H9 (cell line): Measurements from ENCODE around the gene CABLES1. TPM values are rescaled to one million over a fixed set of nuclear protein-coding genes. Genes with fewer than 3 reads are reported as not detected.

ENCODE experiments used
- DNase-seq: peaks from one replicate; pipeline ENCODE4 v3.0.0-alpha.2; 2017
- H2AFZ ChIP-seq: one replicate; pipeline ENCODE4 v1.6.1; 2013; ENCODE audit warnings: mild to moderate bottlenecking, low read length, control low read depth, moderate library complexity
- H2AK5ac ChIP-seq: 2 replicates; pipeline ENCODE4 v1.6.1; 2013; ENCODE audit warnings: low read length, control low read depth, mixed read lengths; ENCODE audit not compliant: insufficient read length
- H2BK120ac ChIP-seq: one replicate; pipeline ENCODE4 v1.6.1; 2013; ENCODE audit warnings: low read depth, mild to moderate bottlenecking, low read length, control low read depth, inconsistent platforms; ENCODE audit not compliant: poor library complexity, severe bottlenecking
- H2BK12ac ChIP-seq: 2 replicates; pipeline ENCODE4 v1.6.1; 2013; ENCODE audit warnings: low read length, control low read depth, mixed read lengths, low read depth; ENCODE audit not compliant: insufficient read length
- H2BK15ac ChIP-seq: 2 replicates; pipeline ENCODE4 v1.6.1; 2013; ENCODE audit warnings: low read depth, low read length, control low read depth
- H2BK20ac ChIP-seq: one replicate; pipeline ENCODE4 v1.6.1; 2013; ENCODE audit warnings: low read depth, mild to moderate bottlenecking, low read length, control low read depth, inconsistent platforms; ENCODE audit not compliant: poor library complexity, severe bottlenecking
- H2BK5ac ChIP-seq: 2 replicates; pipeline ENCODE4 v1.6.1; 2013; ENCODE audit warnings: low read length, control low read depth, mixed read lengths; ENCODE audit not compliant: insufficient read length
- H3K14ac ChIP-seq: 2 replicates; pipeline ENCODE4 v1.6.1; 2013; ENCODE audit warnings: low read length, control low read depth; ENCODE audit not compliant: insufficient read depth
- H3K18ac ChIP-seq: 2 replicates; pipeline ENCODE4 v1.6.1; 2013; ENCODE audit warnings: low read depth, mild to moderate bottlenecking, mixed read lengths, low read length, control low read depth; ENCODE audit not compliant: insufficient read length
- H3K23ac ChIP-seq: 2 replicates; pipeline ENCODE4 v1.6.1; 2013; ENCODE audit warnings: low read length, control low read depth, mixed read lengths, low read depth; ENCODE audit not compliant: insufficient read length
- H3K23me2 ChIP-seq: 2 replicates; pipeline ENCODE4 v1.6.1; 2013; ENCODE audit warnings: low read depth, mild to moderate bottlenecking, mixed read lengths, low read length, control low read depth; ENCODE audit not compliant: insufficient read length, poor library complexity, severe bottlenecking
- H3K27ac ChIP-seq: 2 replicates; pipeline ENCODE4 v1.5.1; 2013; ENCODE audit warnings: low read length, control low read depth, mixed read lengths, low read depth; ENCODE audit not compliant: insufficient read length
- H3K27me3 ChIP-seq: 2 replicates; pipeline ENCODE4 v1.6.1; 2013; ENCODE audit warnings: low read length, control low read depth, inconsistent platforms; ENCODE audit not compliant: insufficient read depth
- H3K4ac ChIP-seq: 2 replicates; pipeline ENCODE4 v1.6.1; 2013; ENCODE audit warnings: low read depth, mild to moderate bottlenecking, control low read depth, inconsistent platforms, low read length, moderate library complexity
- H3K4me1 ChIP-seq: 2 replicates; pipeline ENCODE4 v1.6.1; 2013; ENCODE audit warnings: low read length, control low read depth, inconsistent platforms; ENCODE audit not compliant: insufficient read depth
- H3K4me2 ChIP-seq: 2 replicates; pipeline ENCODE4 v1.6.1; 2013; ENCODE audit warnings: low read length, control low read depth, mixed read lengths; ENCODE audit not compliant: insufficient read length, insufficient read depth
- H3K56ac ChIP-seq: 2 replicates; pipeline ENCODE4 v1.6.1; 2013; ENCODE audit warnings: low read depth, mild to moderate bottlenecking, mixed read lengths, low read length, control low read depth; ENCODE audit not compliant: insufficient read length
- H3K79me1 ChIP-seq: 2 replicates; pipeline ENCODE4 v1.6.1; 2013; ENCODE audit warnings: low read depth, mild to moderate bottlenecking, moderate library complexity, low read length, control low read depth, inconsistent platforms; ENCODE audit not compliant: insufficient read depth, poor library complexity, severe bottlenecking
- H3K79me2 ChIP-seq: 2 replicates; pipeline ENCODE4 v1.6.1; 2013; ENCODE audit warnings: low read length, control low read depth, inconsistent platforms; ENCODE audit not compliant: insufficient read depth
- H3K9ac ChIP-seq: 2 replicates; pipeline ENCODE4 v1.6.1; 2013; ENCODE audit warnings: low read length, control low read depth, mixed read lengths; ENCODE audit not compliant: insufficient read length; ENCODE audit errors: extremely low read depth
- H3K9me3 ChIP-seq: one replicate; pipeline ENCODE4 v1.6.1; 2013; ENCODE audit warnings: low read depth, low read length, inconsistent platforms; ENCODE audit not compliant: control insufficient read depth
- H3T11ph ChIP-seq: one replicate; pipeline ENCODE4 v1.6.1; 2013; ENCODE audit warnings: mild to moderate bottlenecking, low read length, control low read depth, inconsistent platforms
- H4K20me1 ChIP-seq: one replicate; pipeline ENCODE4 v1.6.1; 2013; ENCODE audit not compliant: control insufficient read depth, insufficient read length, insufficient read depth
- H4K5ac ChIP-seq: 2 replicates; pipeline ENCODE4 v1.6.1; 2013; ENCODE audit warnings: low read depth, mild to moderate bottlenecking, mixed read lengths, low read length, control low read depth; ENCODE audit not compliant: insufficient read length
- H4K8ac ChIP-seq: replicated peaks from 2 replicates; pipeline ENCODE4 v1.6.1; 2013; ENCODE audit warnings: low read length, control low read depth, mixed read lengths, low read depth; ENCODE audit not compliant: insufficient read length
- H4K91ac ChIP-seq: 2 replicates; pipeline ENCODE4 v1.6.1; 2013; ENCODE audit warnings: low read depth, mild to moderate bottlenecking, moderate library complexity, mixed read lengths, low read length, control low read depth; ENCODE audit not compliant: insufficient read length
- H3K27ac Mint-ChIP-seq, 3 experiments: 2 replicates in 2 of 3; 3 replicates in 1 of 3; pipeline ENCODE4 v1.8.0; 2020 to 2021; ENCODE audit warnings: mixed read lengths in 3 of 3, mild to moderate bottlenecking in 1 of 3, moderate library complexity in 1 of 3
- H3K27me3 Mint-ChIP-seq: 2 replicates; pipeline ENCODE4 v1.8.0; 2021; ENCODE audit warnings: low read depth, mild to moderate bottlenecking, moderate library complexity, mixed read lengths
- H3K36me3 Mint-ChIP-seq, 3 experiments: 2 replicates in 2 of 3; 3 replicates in 1 of 3; pipeline ENCODE4 v1.8.0; 2020 to 2021; ENCODE audit warnings: low read depth in 3 of 3, mixed read lengths in 3 of 3; ENCODE audit not compliant: insufficient read depth in 1 of 3
- H3K4me1 Mint-ChIP-seq, 2 experiments: 2 replicates each; pipeline ENCODE4 v1.8.0; 2020; ENCODE audit warnings: mixed read lengths in 2 of 2
- H3K4me3 Mint-ChIP-seq, 2 experiments: 2 replicates in 1 of 2; 3 replicates in 1 of 2; pipeline ENCODE4 v1.8.0; 2020 to 2021; ENCODE audit warnings: mild to moderate bottlenecking in 2 of 2, mixed read lengths in 2 of 2, moderate library complexity in 1 of 2
- H3K9me3 Mint-ChIP-seq, 2 experiments: 2 replicates in 1 of 2; 3 replicates in 1 of 2; pipeline ENCODE4 v1.8.0; 2020; ENCODE audit warnings: mild to moderate bottlenecking in 2 of 2, mixed read lengths in 2 of 2, moderate library complexity in 1 of 2
- CTCF ChIP-seq: fragments of 200-600 bp; sonication (generic); conservative IDR thresholded peaks from 3 replicates; pipeline ENCODE4 v1.8.0; 2021; ENCODE audit warnings: antibody characterized with exemption, mild to moderate bottlenecking
- WGBS: extraction: QIAGEN DNeasy Blood & Tissue Kit; methylation state at CpG from one replicate; pipeline ENCODE4 v1.1.7; 2013; ENCODE audit warnings: missing lambda C conversion rate, low lambda C conversion rate, mixed read lengths; ENCODE audit not compliant: insufficient read length; ENCODE audit errors: extremely low coverage; 5-methylcytosine and 5-hydroxymethylcytosine counted together
- total RNA-seq: library from RNA; stranded (reverse); gene quantifications from 2 replicates; pipeline ENCODE4 v1.2.1, GENCODE V29; 2021

Gene CABLES1
- total RNA-seq, 1 experiment from 2014 or later = 27.1 TPM

GRCh38 chr18:23217781-23218180, 82.5 kb downstream of the CABLES1 start:
- no peak overlapping the region for H4K8ac ChIP-seq
- no peak overlapping the region for H3K23ac ChIP-seq
- no peaks in the 10 kb centered on the region for H3K9me3 Mint-ChIP-seq
- H2BK20ac ChIP-seq = no peak overlapping the region
- H3K36me3 Mint-ChIP-seq = peaks cover 14 to 51% (median 31%) of the 10 kb centered on the region in 3 experiments; a peak in 6 of 7 replicates
- H3K4ac ChIP-seq = no peak overlapping the region
- no peaks in the 10 kb centered on the region for H3K23me2 ChIP-seq
- no peak for TF ChIP-seq CTCF
- H3K27me3 ChIP-seq = no peaks in the 10 kb centered on the region
- no peaks in the 10 kb centered on the region for H3K79me2 ChIP-seq
- no peaks in the 10 kb centered on the region for H3K4me1 ChIP-seq
- H3K27ac Mint-ChIP-seq = peak overlapping the region in 1 of 3 experiments; percentile 76; a peak in 1 of 7 replicates
- WGBS = no CpG with 5 or more reads among the region's 11 CpGs
- H3K4me3 Mint-ChIP-seq = no peak overlapping the region
- no peak overlapping the region for H3K14ac ChIP-seq
- H3K4me1 Mint-ChIP-seq = 0 out of 4 replicates have a peak, but pooled peaks cover 0 to under 1% of the 10 kb centered on the region in 2 experiments
- H3K27me3 Mint-ChIP-seq = no peaks in the 10 kb centered on the region
- H4K20me1 ChIP-seq = peaks cover 2% of the 10 kb centered on the region
- H3T11ph ChIP-seq = no peak overlapping the region
- H2BK12ac ChIP-seq = no peak overlapping the region
- no peak overlapping the region for H2BK120ac ChIP-seq
- H4K5ac ChIP-seq = no peak overlapping the region
- H2AFZ ChIP-seq = no peak overlapping the region
- H2AK5ac ChIP-seq = no peak overlapping the region
- H3K9ac ChIP-seq = no peak overlapping the region
- H3K9me3 ChIP-seq = no peaks in the 10 kb centered on the region
- H3K4me2 ChIP-seq = no peak overlapping the region
- no peaks in the 10 kb centered on the region for H3K79me1 ChIP-seq
- no peak for DNase-seq
- no peak overlapping the region for H2BK15ac ChIP-seq
- H3K56ac ChIP-seq = no peak overlapping the region
- H4K91ac ChIP-seq = no peak overlapping the region
- no peak overlapping the region for H3K18ac ChIP-seq
- H2BK5ac ChIP-seq = no peak overlapping the region
- H3K27ac ChIP-seq = no peak overlapping the region
